HepG2 (cell line): ENCODE data around the gene CLASRP. TPM values are rescaled to one million over a fixed set of nuclear protein-coding genes. Genes with fewer than 3 reads are reported as not detected.

ENCODE experiments used
- BRCA1 ChIP-seq: sonication (generic); formaldehyde crosslinking; IDR thresholded peaks from 2 replicates; pipeline ENCODE4 v1.4.0; 2020; ENCODE audit warnings: missing genetic modification reagents
- DMTF1 ChIP-seq: sonication (generic); formaldehyde crosslinking; IDR thresholded peaks from 2 replicates; pipeline ENCODE4 v1.4.0; 2020; ENCODE audit warnings: mild to moderate bottlenecking, missing genetic modification reagents
- GPBP1L1 ChIP-seq: sonication (generic); formaldehyde crosslinking; IDR thresholded peaks from 2 replicates; pipeline ENCODE4 v1.5.0; 2020; ENCODE audit warnings: mild to moderate bottlenecking, missing genetic modification reagents
- HINFP ChIP-seq: sonication (generic); formaldehyde crosslinking; IDR thresholded peaks from 2 replicates; pipeline ENCODE4 v1.4.0; 2020; ENCODE audit warnings: low read depth, mild to moderate bottlenecking, missing genetic modification reagents
- JARID2 ChIP-seq: sonication (generic); formaldehyde crosslinking; IDR thresholded peaks from 2 replicates; pipeline ENCODE4 v1.8.1; 2023; ENCODE audit warnings: missing genetic modification reagents, inconsistent platforms; ENCODE audit not compliant: insufficient replicate concordance
- MATR3 ChIP-seq: sonication (generic); formaldehyde crosslinking; IDR thresholded peaks from 2 replicates; pipeline ENCODE4 v1.4.0; 2020; ENCODE audit warnings: missing genetic modification reagents
- MIER3 ChIP-seq: IDR thresholded peaks from 2 replicates; pipeline ENCODE4 v1.6.1; 2016; ENCODE audit warnings: missing compliant biosample characterization, borderline replicate concordance
- RFX3 ChIP-seq: IDR thresholded peaks from 2 replicates; pipeline ENCODE4 v1.6.1; 2016; ENCODE audit warnings: missing biosample characterization, missing genetic modification reagents
- ZBTB49 ChIP-seq: sonication (generic); formaldehyde crosslinking; IDR thresholded peaks from 2 replicates; pipeline ENCODE4 v1.4.0; 2020; ENCODE audit warnings: missing genetic modification reagents, borderline replicate concordance
- ZNF292 ChIP-seq: sonication (generic); formaldehyde crosslinking; IDR thresholded peaks from 2 replicates; pipeline ENCODE4 v1.8.1; 2022; ENCODE audit warnings: mild to moderate bottlenecking, low read depth, missing genetic modification reagents, borderline replicate concordance
- ZNF335 ChIP-seq: sonication (generic); formaldehyde crosslinking; IDR thresholded peaks from 2 replicates; pipeline ENCODE4 v1.4.0; 2020; ENCODE audit warnings: missing genetic modification reagents
- ZNF552 ChIP-seq: sonication (generic); formaldehyde crosslinking; IDR thresholded peaks from 2 replicates; pipeline ENCODE4 v1.9.0; 2022; ENCODE audit warnings: missing genetic modification reagents, mild to moderate bottlenecking, borderline replicate concordance
- ZNF687 ChIP-seq: sonication (generic); formaldehyde crosslinking; IDR thresholded peaks from 2 replicates; pipeline ENCODE4 v1.5.1; 2020; ENCODE audit warnings: mild to moderate bottlenecking, missing genetic modification reagents, moderate library complexity
- ZNF766 ChIP-seq: sonication (generic); formaldehyde crosslinking; IDR thresholded peaks from 2 replicates; pipeline ENCODE4 v1.5.0; 2020; ENCODE audit warnings: missing genetic modification reagents, borderline replicate concordance
- ZSCAN20 ChIP-seq: sonication (generic); formaldehyde crosslinking; IDR thresholded peaks from 2 replicates; pipeline ENCODE4 v1.4.0; 2020; ENCODE audit warnings: missing genetic modification reagents, mild to moderate bottlenecking, borderline replicate concordance
- polyA plus RNA-seq, 8 experiments: library from polyadenylated mRNA; depleted of rRNA in 3 of 8; stranded (reverse) in 7 of 8; unstranded in 1 of 8; fragments of >200 nt; fragmentation: Illumina TruSeq in 4 of 8; extraction: Trizol in 4 of 8; gene quantifications; 2 replicates each; pipeline versions ENCODE4 v1.2.1 to v1.2.3, GENCODE V29; 2011 to 2016; ENCODE audit warnings: low read depth in 4 of 8, missing spikeins in 1 of 8, mixed read lengths in 1 of 8; ENCODE audit not compliant: insufficient read depth in 1 of 8
- total RNA-seq, 5 experiments: library from RNA; depleted of rRNA; stranded (reverse); fragments of >200 nt; fragmentation: Illumina TruSeq; extraction: Trizol; gene quantifications; 2 replicates each; pipeline ENCODE4 v1.2.3, GENCODE V29; 2016; ENCODE audit warnings: low read depth in 1 of 5

CLASRP gene
- total and polyA plus RNA-seq, 2 of the 13 experiments (the other 11 are each of a cell fraction or from before 2014, with no cell fraction given) = 32.0 to 51.4 TPM

- TF ChIP-seq ZBTB49 (no peak), ZNF335 (CRISPR knock-in tag) (no peak), JARID2 (CRISPR knock-in tag) (no peak), GPBP1L1 (CRISPR knock-in tag) (no peak), HINFP (CRISPR knock-in tag) (peak; percentile 97), ZNF687 (CRISPR knock-in tag) (peak; percentile 77), ZNF766 (CRISPR knock-in tag) (peak; percentile 25; the same call in 1 of the 2 replicates), ZNF292 (CRISPR knock-in tag) (no peak), MATR3 (no peak), BRCA1 (CRISPR knock-in tag) (no peak), RFX3 (CRISPR knock-in tag) (no peak), MIER3 (peak; percentile 19; the same call in 1 of the 2 replicates), ZNF552 (CRISPR knock-in tag) (no peak), ZSCAN20 (CRISPR knock-in tag) (no peak; the same call in 1 of the 2 replicates), DMTF1 (CRISPR knock-in tag) (no peak)
Observed at GRCh38 chr19:45076029-45076850, 37.4 kb downstream of the CLASRP start, which contains the start of gene ZNF296 (continued).
